ENCODE measurements around the gene BTBD10. TPM values are rescaled to one million over a fixed set of nuclear protein-coding genes. Genes with fewer than 3 reads are reported as not detected.

BTBD10 gene
- total RNA-seq, 1 experiment from 2014 or later: 29.6 TPM

GRCh38 chr11:13368041-13368446 lies 95.0 kb downstream of the BTBD10 start:
- no peak overlapping the region for H3K27ac ChIP-seq (ENCODE audit: low read length)
- H3K9me3 ChIP-seq (ENCODE audit: control insufficient read depth, insufficient read depth, low read depth, low read length): no peaks in the 10 kb centered on the region
- TF ChIP-seq REST (IDR thresholded peaks at IDR 0.05; ENCODE audit: insufficient read depth in 1 of 2, low read depth in 2 of 2, low read length in 1 of 2): no peak
- TF ChIP-seq CTCF (IDR thresholded peaks at IDR 0.05): no peak
- no peak for TF ChIP-seq POLR2AphosphoS5 (IDR thresholded peaks at IDR 0.05; ENCODE audit: low read depth, low read length)
- TF ChIP-seq TCF7L2 (IDR thresholded peaks at IDR 0.05; ENCODE audit: low read depth, low read length): no peak
- TF ChIP-seq SIN3A (IDR thresholded peaks at IDR 0.05; ENCODE audit: borderline replicate concordance, insufficient read depth, low read depth, low read length): no peak
- no peaks in the 10 kb centered on the region for H3K4me1 ChIP-seq (ENCODE audit: control insufficient read depth, insufficient read depth, low read length)
- no peaks in the 10 kb centered on the region for H3K36me3 ChIP-seq (ENCODE audit: control insufficient read depth, insufficient read depth, low read length)
- intact Hi-C loops (cut with micrococcal nuclease; ENCODE audit: unreplicated experiment) (no loop called here), in situ Hi-C loops (cut with HindIII; ENCODE audit: low pct_unique_long_range_greater_than_20kb, low sequenced_read_pairs) (no loop called here)
- POLR2A ChIA-PET: no interaction called here
- no peak for DNase-seq (ENCODE audit: low read depth, low spot score)
- no peaks in the 10 kb centered on the region for H3K27me3 ChIP-seq (ENCODE audit: control insufficient read depth, insufficient read depth, low read length)
- BruUV-seq (replicated peaks): no TSS peak
- CTCF ChIA-PET: no interaction called here
- no peak for ATAC-seq
- H3K4me3 ChIP-seq (ENCODE audit: low read depth in 2 of 2, low read length in 2 of 2): no peak overlapping the region

- Histone ChIP-seq H3K4me3 (ENCODE audit: low read depth in 2 of 2, low read length in 2 of 2) (no peak overlapping the region), H3K9me3 (ENCODE audit: control insufficient read depth, insufficient read depth, low read depth, low read length) (no peaks in the 10 kb centered on the region), H3K36me3 (ENCODE audit: control insufficient read depth, insufficient read depth, low read length) (no peaks in the 10 kb centered on the region), H3K27me3 (ENCODE audit: control insufficient read depth, insufficient read depth, low read length) (no peaks in the 10 kb centered on the region), H3K27ac (ENCODE audit: low read length) (no peak overlapping the region), H3K4me1 (ENCODE audit: control insufficient read depth, insufficient read depth, low read length) (no peaks in the 10 kb centered on the region)
- intact Hi-C loops (cut with micrococcal nuclease; ENCODE audit: unreplicated experiment): no loop called here
- no TSS peak for BruUV-seq (replicated peaks)
- ATAC-seq (no peak), DNase-seq (ENCODE audit: low read depth, low spot score) (no peak)
- in situ Hi-C loops (cut with HindIII; ENCODE audit: low pct_unique_long_range_greater_than_20kb, low sequenced_read_pairs): no loop called here
- POLR2A ChIA-PET: no interaction called here
- TF ChIP-seq SIN3A (IDR thresholded peaks at IDR 0.05; ENCODE audit: borderline replicate concordance, insufficient read depth, low read depth, low read length) (no peak), POLR2AphosphoS5 (IDR thresholded peaks at IDR 0.05; ENCODE audit: low read depth, low read length) (no peak), CTCF (IDR thresholded peaks at IDR 0.05) (no peak), REST (IDR thresholded peaks at IDR 0.05; ENCODE audit: insufficient read depth in 1 of 2, low read depth in 2 of 2, low read length in 1 of 2) (no peak), TCF7L2 (IDR thresholded peaks at IDR 0.05; ENCODE audit: low read depth, low read length) (no peak)
- CTCF ChIA-PET: no interaction called here
These were observed 95.9 kb downstream of the BTBD10 start for GRCh38 chr11:13367115-13367514.

Measured in Panc1 (cell line).